COLO668 (cell line): Measurements from ENCODE around the gene NFATC3.
A peak's percentile ranks its signal among the peaks of the same experiment; 100 is the strongest.

Experiments
- DNase-seq: peaks from one replicate; lab custom pipeline; 2025; ENCODE audit not compliant: unreplicated experiment; lab: John Stamatoyannopoulos, UW

NFATC3 gene

GRCh38 chr16:68267612-68268405 lies 182.6 kb downstream of the NFATC3 start:
- peak; percentile 22 for DNase-seq

GRCh38 chr16:68269793-68270192 lies 184.6 kb downstream of the NFATC3 start:
- no peak for DNase-seq

- no peak for DNase-seq
Measured at GRCh38 chr16:68270353-68270752, 185.2 kb downstream of the NFATC3 start.

- peak; percentile 83 for DNase-seq
Measured at GRCh38 chr16:68272507-68273209, 187.5 kb downstream of the NFATC3 start.

GRCh38 chr16:68273459-68273858 lies 188.3 kb downstream of the NFATC3 start:
- DNase-seq = no peak

GRCh38 chr16:68273896-68274295 lies 188.7 kb downstream of the NFATC3 start:
- no peak for DNase-seq

GRCh38 chr16:68274441-68274840 lies 189.3 kb downstream of the NFATC3 start:
- DNase-seq = no peak

- DNase-seq = peak; percentile 45
Measured at GRCh38 chr16:68275611-68276191, 190.5 kb downstream of the NFATC3 start.

- DNase-seq = no peak
Measured at GRCh38 chr16:68276223-68276622, 191.1 kb downstream of the NFATC3 start.
